Endothelial cell of umbilical vein (primary cell): Measurements from ENCODE around the gene PM20D1. TPM values are rescaled to one million over a fixed set of nuclear protein-coding genes. Genes with fewer than 3 reads are reported as not detected.

Experiments
- BruUV-seq: library from RNA; stranded (reverse); fragments of 400-500 nt; replicated peaks from 2 replicates; lab custom pipeline; 2021; lab: Mats Ljungman, UMichigan
- CTCF ChIA-PET: fragments of 300-600, 350-600 bp; sonication (Branson Sonifier 250); formaldehyde crosslinking; loops from one replicate; lab custom pipeline; 2021; ENCODE audit warnings: antibody characterized with exemption, inconsistent platforms; lab: Charles Lee
- POLR2A ChIA-PET: fragments of 300-600, 350-600 bp; sonication (Branson Sonifier 250); formaldehyde crosslinking; loops from one replicate; lab custom pipeline; 2021; ENCODE audit warnings: antibody characterized with exemption, inconsistent platforms; lab: Charles Lee
- DNase-seq: peaks from one replicate; pipeline ENCODE4 v3.0.0-alpha.2; 2011; ENCODE audit warnings: low read depth, low spot score
- FAIRE-seq: peaks from 2 replicates; lab custom pipeline; 2011; peaks lifted over from hg19 to GRCh38; lab: Jason Lieb, UNC
- H2AFZ ChIP-seq: 2 replicates; pipeline ENCODE4 v1.6.0; 2012; ENCODE audit warnings: low read depth, low read length, control low read depth, inconsistent platforms
- H3K27ac ChIP-seq: 2 replicates; pipeline ENCODE4 v1.5.1; 2011; ENCODE audit warnings: low read depth, mild to moderate bottlenecking, control low read depth, low read length, moderate library complexity; ENCODE audit not compliant: insufficient read depth
- H3K27me3 ChIP-seq, 2 experiments: 2 replicates each; pipeline versions ENCODE4 v1.6.0 to v1.6.1; 2011; ENCODE audit warnings: low read length in 2 of 2, mixed read lengths in 1 of 2; ENCODE audit not compliant: control insufficient read depth in 2 of 2, insufficient read depth in 2 of 2
- H3K36me3 ChIP-seq, 2 experiments: 2 replicates in 1 of 2; 3 replicates in 1 of 2; pipeline ENCODE4 v1.5.1; 2011; ENCODE audit warnings: low read length in 2 of 2, mild to moderate bottlenecking in 1 of 2, moderate library complexity in 1 of 2; ENCODE audit not compliant: control insufficient read depth in 2 of 2, insufficient read depth in 2 of 2; ENCODE audit errors: extremely low read depth in 1 of 2
- H3K4me1 ChIP-seq: 3 replicates; pipeline ENCODE4 v1.5.1; 2011; ENCODE audit warnings: mild to moderate bottlenecking, low read length; ENCODE audit not compliant: control insufficient read depth, insufficient read depth; ENCODE audit errors: extremely low read depth
- H3K4me2 ChIP-seq: 2 replicates; pipeline ENCODE4 v1.6.1; 2011; ENCODE audit warnings: low read length, control low read depth, mixed read lengths; ENCODE audit not compliant: insufficient read depth
- H3K4me3 ChIP-seq, 3 experiments: fragments of 200-600 bp in 1 of 3; sonication (generic), shearing (Covaris generic) in 1 of 3; replicated peaks in 1 of 3; 2 replicates each; pipeline ENCODE4 v1.5.1; 2011 to 2016; ENCODE audit warnings: control low read depth in 3 of 3, low read length in 3 of 3, mild to moderate bottlenecking in 2 of 3, inconsistent platforms in 1 of 3, low read depth in 1 of 3, moderate library complexity in 1 of 3; ENCODE audit not compliant: insufficient read depth in 1 of 3
- H3K79me2 ChIP-seq: 2 replicates; pipeline ENCODE4 v1.6.0; 2012; ENCODE audit warnings: low read length, inconsistent platforms; ENCODE audit not compliant: control insufficient read depth, insufficient read depth
- H3K9ac ChIP-seq: replicated peaks from 2 replicates; pipeline ENCODE3; 2011; ENCODE audit warnings: low read length, control low read depth; ENCODE audit not compliant: insufficient read depth; ENCODE audit errors: extremely low read depth
- H3K9me1 ChIP-seq: replicated peaks from 3 replicates; pipeline ENCODE4 v1.6.0; 2011; ENCODE audit warnings: mild to moderate bottlenecking, low read length; ENCODE audit not compliant: control insufficient read depth, insufficient read depth; ENCODE audit errors: extremely low read depth
- H3K9me3 ChIP-seq: replicated peaks from 2 replicates; pipeline ENCODE4 v1.5.1; 2012; ENCODE audit warnings: low read length, inconsistent platforms; ENCODE audit not compliant: control insufficient read depth, insufficient read depth
- H4K20me1 ChIP-seq: replicated peaks from 2 replicates; pipeline ENCODE3; 2011; ENCODE audit warnings: mild to moderate bottlenecking, low read length; ENCODE audit not compliant: control insufficient read depth, insufficient read depth; ENCODE audit errors: extremely low read depth
- EZH2 ChIP-seq: IDR thresholded peaks from 2 replicates; pipeline ENCODE4 v1.6.1; 2012; ENCODE audit warnings: borderline replicate concordance, low read depth, mild to moderate bottlenecking, moderate library complexity, low read length, inconsistent platforms; ENCODE audit not compliant: severe bottlenecking
- FOS ChIP-seq: IDR thresholded peaks from 2 replicates; pipeline ENCODE4 v1.6.1; 2011; ENCODE audit warnings: mild to moderate bottlenecking, low read length, moderate library complexity, borderline replicate concordance; ENCODE audit not compliant: insufficient read depth
- GATA2 ChIP-seq: IDR thresholded peaks from 2 replicates; pipeline ENCODE4 v1.7.0; 2011; ENCODE audit warnings: low read depth, mild to moderate bottlenecking, moderate library complexity, mixed read lengths, low read length; ENCODE audit not compliant: insufficient read length, insufficient read depth
- JUN ChIP-seq: IDR thresholded peaks from 2 replicates; pipeline ENCODE4 v1.6.1; 2011; ENCODE audit warnings: borderline replicate concordance, low read depth; ENCODE audit not compliant: insufficient read length, insufficient read depth
- MYC ChIP-seq: IDR thresholded peaks from one replicate; pipeline ENCODE4 v1.6.1; 2011; ENCODE audit warnings: mild to moderate bottlenecking, low read depth, low read length
- POLR2A ChIP-seq: IDR thresholded peaks from 2 replicates; pipeline ENCODE4 v1.6.1; 2012; ENCODE audit warnings: low read depth, mild to moderate bottlenecking, control low read depth, low read length
- POLR2AphosphoS5 ChIP-seq: IDR thresholded peaks from 2 replicates; pipeline ENCODE4 v1.6.1; 2012; ENCODE audit warnings: low read depth, mild to moderate bottlenecking, control low read depth, low read length, moderate library complexity; ENCODE audit not compliant: insufficient read depth
- dilution Hi-C: fragments of 300-500 bp; cut with MboI; formaldehyde crosslinking; loops from one replicate; pipeline ENCODE4 v1.15.0; 2019; ENCODE audit warnings: low sequenced_read_pairs; ENCODE audit not compliant: extremely low pct_ligation_motif_present
- intact Hi-C: fragments of 100-400 bp; cut with micrococcal nuclease; formaldehyde crosslinking; loops from one replicate; pipeline ENCODE4 v1.10.0; 2022
- polyA plus RNA-seq, 4 experiments: library from polyadenylated mRNA; depleted of rRNA in 3 of 4; stranded (reverse) in 3 of 4; unstranded in 1 of 4; fragments of >200 nt; gene quantifications; 2 replicates each; pipeline versions ENCODE4 v1.2.1 to v1.2.3, GENCODE V29; 2011 to 2012; ENCODE audit warnings: missing spikeins in 1 of 4
- total RNA-seq: library from RNA; stranded (reverse); gene quantifications from 2 replicates; pipeline ENCODE4 v1.2.3, GENCODE V29; 2021
- TF ChIP-seq, protein P1 (sequence below): IDR thresholded peaks from 2 replicates; pipeline ENCODE4 v1.6.1; 2011; ENCODE audit not compliant: insufficient read depth, insufficient read length
- TF ChIP-seq, protein P2 (sequence below), 2 donors: IDR thresholded peaks; 1 replicate in 1 of 2; 2 replicates in 1 of 2; pipeline ENCODE4 v1.5.1; 2011; ENCODE audit warnings: low read length in 2 of 2, mild to moderate bottlenecking in 2 of 2, moderate library complexity in 2 of 2, control low read depth in 1 of 2, inconsistent platforms in 1 of 2, low read depth in 1 of 2; ENCODE audit not compliant: insufficient read depth in 1 of 2; ENCODE audit errors: extremely low read depth in 1 of 2

PM20D1 gene
- total and polyA plus RNA-seq, 2 donors (not counting 3 experiments of a cell fraction or from before 2014, with no cell fraction given) = 0.11 TPM; not detected in 1

DNA sequence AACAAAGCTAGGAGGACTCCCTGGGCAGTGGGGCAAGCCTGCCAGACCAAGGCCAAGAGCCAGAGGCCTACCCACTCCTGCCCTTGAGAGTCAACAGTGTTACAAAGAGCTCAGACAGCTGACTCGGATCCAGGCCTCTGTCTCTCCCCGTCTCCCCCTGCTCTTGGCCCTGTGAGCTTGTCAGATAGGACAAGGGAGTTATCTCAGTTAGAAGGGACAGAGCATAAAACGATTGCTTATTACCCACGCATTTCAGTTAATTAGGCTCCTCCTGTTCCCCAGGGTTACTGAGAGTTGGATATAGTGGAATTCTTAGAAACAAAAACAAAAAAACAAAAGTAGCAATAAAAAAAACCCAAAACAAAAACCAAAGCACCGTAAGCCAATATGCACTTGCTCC, 38.3 kb downstream of the PM20D1 start:
- intact Hi-C loops = loop anchor here (2.0 to 5.0 kb wide), 2 partner anchors 21 to 96 kb away; no protein-coding TSS in a partner anchor
- ChIA-PET POLR2A (no interaction called here), CTCF (interaction anchor here (0.9 to 3.9 kb wide), 8 partner anchors 12 to 220 kb away, joined by 3 to 40 read pairs (median 7); no protein-coding TSS in a partner anchor)
- Histone ChIP-seq H3K9me3 (no peaks in the 10 kb centered on the region), H3K9ac (peak overlapping the region; percentile 74), H3K27me3 (no peaks in the 10 kb centered on the region), H3K27ac (no peak overlapping the region), H3K79me2 (peaks cover 3% of the 10 kb centered on the region), H2AFZ (no peak overlapping the region), H3K4me3 (peak overlapping the region in 1 of 3 experiments; percentile 76), H3K4me1 (peaks cover 10% of the 10 kb centered on the region), H3K4me2 (peak overlapping the region; percentile 90), H3K36me3 (no peaks in the 10 kb centered on the region), H3K9me1 (no peaks in the 10 kb centered on the region), H4K20me1 (no peaks in the 10 kb centered on the region)
- no peak for DNase-seq
- FAIRE-seq = peak; percentile 21
- dilution Hi-C loops = no loop called here
- BruUV-seq = no TSS peak
- TF ChIP-seq FOS = no peak
- TF ChIP-seq GATA2 = no peak
- no peak for TF ChIP-seq JUN
- no peak for TF ChIP-seq POLR2A
- no peak for TF ChIP-seq POLR2AphosphoS5
- TF ChIP-seq, protein P1, sequence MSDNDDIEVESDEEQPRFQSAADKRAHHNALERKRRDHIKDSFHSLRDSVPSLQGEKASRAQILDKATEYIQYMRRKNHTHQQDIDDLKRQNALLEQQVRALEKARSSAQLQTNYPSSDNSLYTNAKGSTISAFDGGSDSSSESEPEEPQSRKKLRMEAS = no peak
- TF ChIP-seq MYC = no peak
- TF ChIP-seq EZH2 = no peak
- TF ChIP-seq, protein P2, sequence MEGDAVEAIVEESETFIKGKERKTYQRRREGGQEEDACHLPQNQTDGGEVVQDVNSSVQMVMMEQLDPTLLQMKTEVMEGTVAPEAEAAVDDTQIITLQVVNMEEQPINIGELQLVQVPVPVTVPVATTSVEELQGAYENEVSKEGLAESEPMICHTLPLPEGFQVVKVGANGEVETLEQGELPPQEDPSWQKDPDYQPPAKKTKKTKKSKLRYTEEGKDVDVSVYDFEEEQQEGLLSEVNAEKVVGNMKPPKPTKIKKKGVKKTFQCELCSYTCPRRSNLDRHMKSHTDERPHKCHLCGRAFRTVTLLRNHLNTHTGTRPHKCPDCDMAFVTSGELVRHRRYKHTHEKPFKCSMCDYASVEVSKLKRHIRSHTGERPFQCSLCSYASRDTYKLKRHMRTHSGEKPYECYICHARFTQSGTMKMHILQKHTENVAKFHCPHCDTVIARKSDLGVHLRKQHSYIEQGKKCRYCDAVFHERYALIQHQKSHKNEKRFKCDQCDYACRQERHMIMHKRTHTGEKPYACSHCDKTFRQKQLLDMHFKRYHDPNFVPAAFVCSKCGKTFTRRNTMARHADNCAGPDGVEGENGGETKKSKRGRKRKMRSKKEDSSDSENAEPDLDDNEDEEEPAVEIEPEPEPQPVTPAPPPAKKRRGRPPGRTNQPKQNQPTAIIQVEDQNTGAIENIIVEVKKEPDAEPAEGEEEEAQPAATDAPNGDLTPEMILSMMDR (IDR thresholded peaks at IDR 0.05; ENCODE audit: extremely low read depth in 1 of 2, insufficient read depth in 1 of 2, low read depth in 1 of 2, low read length in 2 of 2) = no peak
